ENCODE data around the gene EFHD1. TPM values are rescaled to one million over a fixed set of nuclear protein-coding genes. Genes with fewer than 3 reads are reported as not detected.
"Not testable (repeated sequence)": the region's sequence is repeated elsewhere in the genome, so short reads cannot be mapped to it uniquely, and the experiment has no call there.

EFHD1 gene
- total and polyA plus RNA-seq, 2 of the 13 experiments (the other 11 are each of a cell fraction or from before 2014, with no cell fraction given), result 0.09 TPM; not detected in 1

DNA sequence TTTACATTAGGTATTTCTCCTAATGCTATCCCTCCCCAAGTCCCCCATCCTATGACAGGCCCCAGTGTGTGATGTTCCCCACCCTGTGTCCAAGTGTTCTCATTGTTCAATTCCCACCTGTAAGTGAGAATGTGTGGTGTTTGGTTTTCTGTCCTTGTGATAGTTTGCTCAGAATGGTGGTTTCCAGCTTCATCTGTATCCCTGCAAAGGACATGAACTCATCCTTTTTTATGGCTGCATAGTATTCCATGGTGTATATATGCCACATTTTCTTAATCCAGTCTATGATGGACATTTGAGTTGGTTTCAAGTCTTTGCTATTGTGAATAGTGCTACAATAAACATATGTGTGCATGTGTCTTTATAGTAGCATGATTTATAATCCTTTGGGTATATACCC, 86.7 kb downstream of the EFHD1 start:
- not testable (repeated sequence) for FAIRE-seq; H3K9me3 ChIP-seq (ENCODE audit: low read length)

DNA sequence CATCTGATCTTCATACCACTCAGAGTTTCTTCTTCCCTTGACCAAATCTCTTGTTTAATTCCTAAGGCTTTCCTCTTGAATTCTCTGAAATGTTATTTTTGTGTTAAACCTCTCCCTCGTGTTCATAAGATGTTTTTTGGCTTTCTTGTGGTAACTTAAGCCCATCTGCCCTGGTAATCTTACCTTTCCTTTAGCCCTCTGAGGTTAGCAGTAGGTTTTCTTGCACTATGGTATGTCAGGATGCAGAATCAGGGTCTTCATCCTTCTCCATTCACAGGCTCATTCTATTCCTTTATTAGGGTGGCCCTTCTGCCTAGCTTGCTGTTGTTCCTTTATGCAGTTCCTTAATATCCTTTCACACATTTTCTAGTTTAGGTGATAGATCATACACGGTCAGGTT, 87.9 kb downstream of the EFHD1 start:
- Histone ChIP-seq H3K4me2 (ENCODE audit: low read depth, low read length) (no peak overlapping the region), H3K27ac (ENCODE audit: extremely low read length, insufficient read depth, low read length) (no peak overlapping the region), H3K79me2 (ENCODE audit: insufficient read depth, low read length) (peaks cover 75% of the 10 kb centered on the region), H3K4me1 (ENCODE audit: insufficient read depth, low read length) (no peaks in the 10 kb centered on the region), H4K20me1 (ENCODE audit: insufficient read depth, low read length) (peaks cover 21% of the 10 kb centered on the region; the same call in 1 of the 2 replicates), H3K36me3 (replicated peaks in 1 of 2; ENCODE audit: control insufficient read depth in 1 of 2, insufficient read depth in 2 of 2, low read length in 2 of 2) (peaks cover 23 to 63% of the 10 kb centered on the region in 2 experiments), H3K27me3 (ENCODE audit: control insufficient read depth in 1 of 2, insufficient read depth in 2 of 2, low read length in 2 of 2) (no peaks in the 10 kb centered on the region), H2AFZ (ENCODE audit: low read length) (no peak overlapping the region), H3K4me3 (replicated peaks in 1 of 3; ENCODE audit: insufficient read depth in 1 of 3, low read depth in 2 of 3, low read length in 3 of 3) (no peak overlapping the region), H3K9me3 (ENCODE audit: low read length) (no peaks in the 10 kb centered on the region), H3K9ac (ENCODE audit: insufficient read depth, low read depth, low read length) (no peak overlapping the region)
- ATAC-seq (no peak), DNase-seq (ENCODE audit: low spot score) (no peak), FAIRE-seq (no peak)
- no TSS peak for BruUV-seq (replicated peaks)
- 93% methylated on average over 2 of the region's 2 CpGs for WGBS (ENCODE audit: low lambda C conversion rate)
- ChIA-PET POLR2A (no interaction called here), CTCF (ENCODE audit: low intra/inter-chr PET ratio, low total read pairs) (no interaction called here)
- intact Hi-C loops (cut with micrococcal nuclease; ENCODE audit: unreplicated experiment) (no loop called here), in situ Hi-C loops (cut with HindIII; ENCODE audit: extremely low pct_ligation_motif_present, low pct_unique_long_range_greater_than_20kb) (no loop called here)
- no peak for TF ChIP-seq ZNF704 (CRISPR knock-in tag; IDR thresholded peaks at IDR 0.05; ENCODE audit: borderline replicate concordance)
- no peak for TF ChIP-seq ZNF619 (CRISPR knock-in tag; IDR thresholded peaks at IDR 0.05)
- no peak for TF ChIP-seq ZNF225 (CRISPR knock-in tag; IDR thresholded peaks at IDR 0.05)
- TF ChIP-seq ESRRA (CRISPR knock-in tag; IDR thresholded peaks at IDR 0.05; ENCODE audit: low read depth), result no peak
- TF ChIP-seq, protein P1, sequence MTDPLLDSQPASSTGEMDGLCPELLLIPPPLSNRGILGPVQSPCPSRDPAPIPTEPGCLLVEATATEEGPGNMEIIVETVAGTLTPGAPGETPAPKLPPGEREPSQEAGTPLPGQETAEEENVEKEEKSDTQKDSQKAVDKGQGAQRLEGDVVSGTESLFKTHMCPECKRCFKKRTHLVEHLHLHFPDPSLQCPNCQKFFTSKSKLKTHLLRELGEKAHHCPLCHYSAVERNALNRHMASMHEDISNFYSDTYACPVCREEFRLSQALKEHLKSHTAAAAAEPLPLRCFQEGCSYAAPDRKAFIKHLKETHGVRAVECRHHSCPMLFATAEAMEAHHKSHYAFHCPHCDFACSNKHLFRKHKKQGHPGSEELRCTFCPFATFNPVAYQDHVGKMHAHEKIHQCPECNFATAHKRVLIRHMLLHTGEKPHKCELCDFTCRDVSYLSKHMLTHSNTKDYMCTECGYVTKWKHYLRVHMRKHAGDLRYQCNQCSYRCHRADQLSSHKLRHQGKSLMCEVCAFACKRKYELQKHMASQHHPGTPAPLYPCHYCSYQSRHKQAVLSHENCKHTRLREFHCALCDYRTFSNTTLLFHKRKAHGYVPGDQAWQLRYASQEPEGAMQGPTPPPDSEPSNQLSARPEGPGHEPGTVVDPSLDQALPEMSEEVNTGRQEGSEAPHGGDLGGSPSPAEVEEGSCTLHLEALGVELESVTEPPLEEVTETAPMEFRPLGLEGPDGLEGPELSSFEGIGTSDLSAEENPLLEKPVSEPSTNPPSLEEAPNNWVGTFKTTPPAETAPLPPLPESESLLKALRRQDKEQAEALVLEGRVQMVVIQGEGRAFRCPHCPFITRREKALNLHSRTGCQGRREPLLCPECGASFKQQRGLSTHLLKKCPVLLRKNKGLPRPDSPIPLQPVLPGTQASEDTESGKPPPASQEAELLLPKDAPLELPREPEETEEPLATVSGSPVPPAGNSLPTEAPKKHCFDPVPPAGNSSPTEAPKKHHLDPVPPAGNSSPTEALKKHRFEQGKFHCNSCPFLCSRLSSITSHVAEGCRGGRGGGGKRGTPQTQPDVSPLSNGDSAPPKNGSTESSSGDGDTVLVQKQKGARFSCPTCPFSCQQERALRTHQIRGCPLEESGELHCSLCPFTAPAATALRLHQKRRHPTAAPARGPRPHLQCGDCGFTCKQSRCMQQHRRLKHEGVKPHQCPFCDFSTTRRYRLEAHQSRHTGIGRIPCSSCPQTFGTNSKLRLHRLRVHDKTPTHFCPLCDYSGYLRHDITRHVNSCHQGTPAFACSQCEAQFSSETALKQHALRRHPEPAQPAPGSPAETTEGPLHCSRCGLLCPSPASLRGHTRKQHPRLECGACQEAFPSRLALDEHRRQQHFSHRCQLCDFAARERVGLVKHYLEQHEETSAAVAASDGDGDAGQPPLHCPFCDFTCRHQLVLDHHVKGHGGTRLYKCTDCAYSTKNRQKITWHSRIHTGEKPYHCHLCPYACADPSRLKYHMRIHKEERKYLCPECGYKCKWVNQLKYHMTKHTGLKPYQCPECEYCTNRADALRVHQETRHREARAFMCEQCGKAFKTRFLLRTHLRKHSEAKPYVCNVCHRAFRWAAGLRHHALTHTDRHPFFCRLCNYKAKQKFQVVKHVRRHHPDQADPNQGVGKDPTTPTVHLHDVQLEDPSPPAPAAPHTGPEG (CRISPR knock-in tag; IDR thresholded peaks at IDR 0.05), result no peak
- TF ChIP-seq ZMYM2 (CRISPR knock-in tag; IDR thresholded peaks at IDR 0.05), result no peak
- no peak for TF ChIP-seq ZNF33B (CRISPR knock-in tag; IDR thresholded peaks at IDR 0.05)
- TF ChIP-seq ZMYM4 (CRISPR knock-in tag; IDR thresholded peaks at IDR 0.05), result no peak
- TF ChIP-seq CC2D1A (CRISPR knock-in tag; IDR thresholded peaks at IDR 0.05), result no peak
- TF ChIP-seq HOXA7 (CRISPR knock-in tag; IDR thresholded peaks at IDR 0.05), result no peak

More for the DNA sequence above, 86.7 kb downstream of the EFHD1 start:
- BruUV-seq (replicated peaks); CTCF ChIA-PET (ENCODE audit: low intra/inter-chr PET ratio, low total read pairs); H3K9ac ChIP-seq (ENCODE audit: insufficient read depth, low read depth, low read length); in situ Hi-C loops (cut with HindIII; ENCODE audit: extremely low pct_ligation_motif_present, low pct_unique_long_range_greater_than_20kb); H3K4me1 ChIP-seq (ENCODE audit: insufficient read depth, low read length); H3K4me2 ChIP-seq (ENCODE audit: low read depth, low read length); H3K4me3 ChIP-seq (replicated peaks in 1 of 3; ENCODE audit: insufficient read depth in 1 of 3, low read depth in 2 of 3, low read length in 3 of 3); ATAC-seq; H2AFZ ChIP-seq (ENCODE audit: low read length); H3K27me3 ChIP-seq (ENCODE audit: control insufficient read depth in 1 of 2, insufficient read depth in 2 of 2, low read length in 2 of 2); H3K27ac ChIP-seq (ENCODE audit: extremely low read length, insufficient read depth, low read length); DNase-seq (ENCODE audit: low spot score); intact Hi-C loops (cut with micrococcal nuclease; ENCODE audit: unreplicated experiment); POLR2A ChIA-PET: not testable (repeated sequence)
- H3K36me3 ChIP-seq (replicated peaks in 1 of 2; ENCODE audit: control insufficient read depth in 1 of 2, insufficient read depth in 2 of 2, low read length in 2 of 2), result peaks cover 16 to 53% of the 10 kb centered on the region in 2 experiments
- TF ChIP-seq RCOR2 (CRISPR knock-in tag; IDR thresholded peaks at IDR 0.05) (0 out of 2 replicates have a peak, but pooled peaks have one; percentile 33), ZNF260 (CRISPR knock-in tag; IDR thresholded peaks at IDR 0.05; ENCODE audit: borderline replicate concordance, low read depth) (0 out of 2 replicates have a peak, but pooled peaks have one; percentile 89)
- H4K20me1 ChIP-seq (ENCODE audit: insufficient read depth, low read length), result peaks cover 24% of the 10 kb centered on the region; the same call in 1 of the 2 replicates
- H3K79me2 ChIP-seq (ENCODE audit: insufficient read depth, low read length), result peaks cover 82% of the 10 kb centered on the region

Measured in HepG2 (cell line).